DMS 273 treated with DMSO at 0.1 percent for 48 hours (cell line): ENCODE results near the gene ACER3.

Experiments used
- DNase-seq: peaks from one replicate; lab custom pipeline; 2025; lab: John Stamatoyannopoulos, UW

Gene ACER3

GRCh38 chr11:77074205-77074604 is 213.5 kb downstream of the ACER3 start:
- DNase-seq: no peak

- DNase-seq: no peak
Measured at GRCh38 chr11:77074626-77075221, 214.0 kb downstream of the ACER3 start.

GRCh38 chr11:77075425-77075905 is 214.7 kb downstream of the ACER3 start:
- DNase-seq: no peak
